Spleen (tissue), 11 donors: ENCODE measurements around the gene DDI1. TPM values are rescaled to one million over a fixed set of nuclear protein-coding genes. Genes with fewer than 3 reads are reported as not detected.

Experiments
- DNase-seq: peaks from one replicate; pipeline ENCODE4 v3.0.0-alpha.2; 2020
- H3K27ac ChIP-seq, 8 donors: fragments of 200-600 bp; sonication (generic) in 7 of 8; 1 replicate in 4 of 8; 2 replicates in 4 of 8; pipeline versions ENCODE4 v1.5.0 to v1.8.0; 2016 to 2021; ENCODE audit warnings: inconsistent platforms in 4 of 8, mild to moderate bottlenecking in 4 of 8, moderate library complexity in 1 of 8
- H3K27me3 ChIP-seq, 7 donors: fragments of 200-600 bp; sonication (generic) in 6 of 7; replicated peaks in 1 of 7; 1 replicate in 4 of 7; 2 replicates in 3 of 7; pipeline versions ENCODE4 v1.5.0 to v1.8.0; 2016 to 2021; ENCODE audit warnings: inconsistent platforms in 3 of 7, mild to moderate bottlenecking in 1 of 7
- H3K36me3 ChIP-seq, 6 donors: fragments of 200-600 bp; sonication (generic) in 5 of 6; 1 replicate in 4 of 6; 2 replicates in 2 of 6; pipeline versions ENCODE4 v1.5.0 to v1.8.0; 2016 to 2021; ENCODE audit warnings: inconsistent platforms in 2 of 6
- H3K4me1 ChIP-seq, 6 donors: fragments of 200-600 bp; sonication (generic) in 5 of 6; 1 replicate in 3 of 6; 2 replicates in 3 of 6; pipeline versions ENCODE4 v1.5.0 to v1.8.0; 2016 to 2021; ENCODE audit warnings: inconsistent platforms in 3 of 6
- H3K4me3 ChIP-seq, 8 donors: fragments of 200-600 bp; sonication (generic) in 7 of 8; 1 replicate in 4 of 8; 2 replicates in 4 of 8; pipeline versions ENCODE4 v1.5.0 to v1.8.0; 2016 to 2021; ENCODE audit warnings: inconsistent platforms in 4 of 8, mild to moderate bottlenecking in 4 of 8, moderate library complexity in 2 of 8
- H3K9me3 ChIP-seq, 8 donors: fragments of 200-600 bp; sonication (generic) in 7 of 8; 1 replicate in 4 of 8; 2 replicates in 4 of 8; pipeline versions ENCODE4 v1.5.0 to v1.8.0; 2016 to 2021; ENCODE audit warnings: inconsistent platforms in 4 of 8
- CTCF ChIP-seq, 11 experiments: fragments of 200-600 bp in 7 of 11; fragments of 450-650 bp in 4 of 11; sonication (generic) in 4 of 11; IDR thresholded peaks in 8 of 11; conservative IDR thresholded peaks in 3 of 11; 1 replicate in 7 of 11; 2 replicates in 4 of 11; pipeline versions ENCODE4 v1.4.0 to v1.8.0; 2016 to 2021; ENCODE audit warnings: antibody characterized with exemption in 11 of 11, inconsistent platforms in 4 of 11, mild to moderate bottlenecking in 1 of 11
- POLR2A ChIP-seq, 3 donors: fragments of 450-650 bp; IDR thresholded peaks; one replicate each; pipeline ENCODE4 v1.5.1; 2017; ENCODE audit warnings: antibody characterized with exemption in 3 of 3, mild to moderate bottlenecking in 1 of 3
- POLR2AphosphoS5 ChIP-seq, 3 donors: sonication (generic); formaldehyde crosslinking; IDR thresholded peaks; one replicate each; pipeline ENCODE4 v1.5.1; 2017; ENCODE audit warnings: antibody characterized with exemption in 3 of 3
- WGBS, 5 donors: extraction: QIAGEN DNeasy Blood & Tissue Kit in 3 of 5; methylation state at CpG; one replicate each; pipeline versions ENCODE4 v1.1.5 to v1.1.7; 2013 to 2018; 5-methylcytosine and 5-hydroxymethylcytosine counted together
- intact Hi-C: fragments of 100-400 bp; cut with DNase I; formaldehyde crosslinking; loops from one replicate; pipeline ENCODE4 v1.15.0; 2023; ENCODE audit warnings: low total_unique reads
- polyA plus RNA-seq, 3 donors: library from polyadenylated mRNA; stranded (reverse); fragments of 200-250 nt; gene quantifications; one replicate each; pipeline ENCODE4 v1.2.1, GENCODE V29; 2013
- total RNA-seq, 7 donors: library from RNA; depleted of rRNA in 3 of 7; stranded (reverse); fragments of >200 nt in 3 of 7; fragmentation: NEBNext Ultra II Directional in 4 of 7; extraction: Animal tissue kit (Norgen Biotek cat#: 25700) in 4 of 7; gene quantifications; one replicate each; pipeline versions ENCODE4 v1.1.0 to v1.2.1, GENCODE V29; 2016 to 2021
- donor health status: healthy with polysubstance abuse.
- donor health status: DM: no; HTN: no; CAD: no; lungs with moderate emphysema.
- donor health status: DM: no; HTN: no; CAD: no.
- donor health status: Bipolar disorder and iron deficiency.
- donor health status: healthy.
- donor health status: DM: no; HTN: no; CAD: no.
- donor health status: DM: yes; HTN: yes; CAD: no.

DDI1 gene
- total and polyA plus RNA-seq, 10 donors = not detected

GRCh38 chr11:104075706-104076105 is 39.3 kb downstream of the DDI1 start:
- Histone ChIP-seq H3K27ac (peak overlapping the region in 1 of 8 donors; percentile 27), H3K4me1 (peaks cover 0 to 21% (median 0%) of the 10 kb centered on the region in 6 donors), H3K4me3 (no peak overlapping the region), H3K36me3 (no peaks in the 10 kb centered on the region), H3K9me3 (no peaks in the 10 kb centered on the region), H3K27me3 (no peaks in the 10 kb centered on the region)
- 29 to 63% (median 56%) methylated on average over 4 of the region's 4 CpGs for WGBS, 5 donors
- intact Hi-C loops = no loop called here
- no peak for DNase-seq
- TF ChIP-seq POLR2AphosphoS5 (IDR thresholded peaks at IDR 0.05) (no peak), CTCF (IDR thresholded peaks at IDR 0.05 in 8 of 11, conservative IDR thresholded peaks at IDR 0.05 in 3 of 11) (no peak), POLR2A (IDR thresholded peaks at IDR 0.05) (no peak)

DNA sequence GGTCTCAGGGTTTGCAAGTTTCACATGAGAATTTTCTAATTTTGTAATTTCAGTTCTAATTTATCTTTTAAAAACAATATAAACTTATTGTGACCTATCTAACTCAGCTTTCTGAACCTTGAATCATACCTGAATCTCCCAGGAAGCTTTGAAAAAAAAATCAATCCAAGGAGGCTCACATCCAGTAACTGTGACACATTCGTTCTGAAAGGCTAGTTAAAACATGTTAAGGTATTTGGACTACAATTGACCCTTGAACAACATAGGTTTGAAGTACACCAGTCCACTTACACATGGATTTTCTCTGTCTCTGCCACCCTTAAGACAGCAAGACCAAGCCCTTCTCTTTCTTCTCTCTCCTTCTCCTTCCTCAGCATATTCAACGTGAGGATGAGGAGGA is 40.0 kb downstream of the DDI1 start:
- WGBS, 5 donors = 77 to 93% (median 87%) methylated on average over 2 of the region's 2 CpGs
- H3K4me3 ChIP-seq = no peak overlapping the region
- intact Hi-C loops = no loop called here

DNA sequence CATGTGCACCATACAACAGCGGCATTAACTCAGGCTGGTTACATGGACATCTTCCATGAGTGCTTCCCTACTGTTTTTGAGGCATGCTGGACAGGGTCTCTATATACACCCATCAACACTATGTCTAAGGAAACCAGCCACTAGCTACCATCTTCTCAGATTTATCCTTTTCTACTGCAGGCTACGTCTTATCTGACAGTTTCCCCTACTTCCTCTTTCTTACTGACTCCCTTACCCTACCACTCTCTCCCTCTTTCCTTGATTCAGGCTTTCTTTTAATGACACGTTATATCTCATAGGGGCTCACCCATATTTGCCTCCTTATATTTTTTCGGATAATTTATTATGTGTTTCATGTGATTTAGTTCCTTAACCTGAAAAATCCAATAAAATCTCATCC is 41.8 kb downstream of the DDI1 start:
- Histone ChIP-seq H3K36me3 (no peaks in the 10 kb centered on the region), H3K4me3 (no peak overlapping the region), H3K4me1 (peaks cover 0 to 21% (median 0%) of the 10 kb centered on the region in 6 donors), H3K9me3 (no peaks in the 10 kb centered on the region), H3K27me3 (no peaks in the 10 kb centered on the region), H3K27ac (no peak overlapping the region)
- TF ChIP-seq CTCF (IDR thresholded peaks at IDR 0.05 in 8 of 11, conservative IDR thresholded peaks at IDR 0.05 in 3 of 11) = no peak
- no peak for TF ChIP-seq POLR2AphosphoS5 (IDR thresholded peaks at IDR 0.05)
- no peak for TF ChIP-seq POLR2A (IDR thresholded peaks at IDR 0.05)
- intact Hi-C loops = no loop called here
- DNase-seq = no peak
- WGBS, 5 donors = 29 to 60% (median 56%) methylated on average over 4 of the region's 4 CpGs

More for the DNA sequence above, 40.0 kb downstream of the DDI1 start:
- H3K4me1 ChIP-seq = peaks cover 0 to 21% (median 0%) of the 10 kb centered on the region in 6 donors
- no peak for DNase-seq
- H3K27me3 ChIP-seq = no peaks in the 10 kb centered on the region
- TF ChIP-seq CTCF (IDR thresholded peaks at IDR 0.05 in 8 of 11, conservative IDR thresholded peaks at IDR 0.05 in 3 of 11) = no peak
- no peak for TF ChIP-seq POLR2AphosphoS5 (IDR thresholded peaks at IDR 0.05)
- TF ChIP-seq POLR2A (IDR thresholded peaks at IDR 0.05) = no peak
- H3K27ac ChIP-seq = no peak overlapping the region
- H3K36me3 ChIP-seq = no peaks in the 10 kb centered on the region
- H3K9me3 ChIP-seq = no peaks in the 10 kb centered on the region

- no peak overlapping the region for H3K4me3 ChIP-seq
- H3K4me1 ChIP-seq = peaks cover 0 to 19% (median 0%) of the 10 kb centered on the region in 6 donors
- no peak for DNase-seq
- no peaks in the 10 kb centered on the region for H3K27me3 ChIP-seq
- no peak overlapping the region for H3K27ac ChIP-seq
- H3K36me3 ChIP-seq = no peaks in the 10 kb centered on the region
- TF ChIP-seq CTCF (IDR thresholded peaks at IDR 0.05 in 8 of 11, conservative IDR thresholded peaks at IDR 0.05 in 3 of 11) = no peak
- no peak for TF ChIP-seq POLR2A (IDR thresholded peaks at IDR 0.05)
- no peak for TF ChIP-seq POLR2AphosphoS5 (IDR thresholded peaks at IDR 0.05)
- no peaks in the 10 kb centered on the region for H3K9me3 ChIP-seq
- intact Hi-C loops = no loop called here
These were observed 42.6 kb downstream of the DDI1 start for GRCh38 chr11:104078995-104079394.
